Transverse colon (tissue), 3 donors: ENCODE results near the gene GUCY1B1.

Source experiments
- CTCF ChIP-seq, 5 experiments: fragments of 200-600 bp in 3 of 5; fragments of 450-650 bp in 2 of 5; sonication (generic) in 3 of 5; IDR thresholded peaks; 1 replicate in 2 of 5; 2 replicates in 3 of 5; pipeline ENCODE4 v1.5.1; 2016 to 2017; ENCODE audit warnings: antibody characterized with exemption in 5 of 5, inconsistent platforms in 3 of 5, mild to moderate bottlenecking in 2 of 5, moderate library complexity in 1 of 5
- POLR2A ChIP-seq: fragments of 450-650 bp; IDR thresholded peaks from one replicate; pipeline ENCODE4 v1.6.1; 2016; ENCODE audit warnings: antibody characterized with exemption, mild to moderate bottlenecking, moderate library complexity

GRCh38 chr4:155762334-155762733, 3.5 kb downstream of the GUCY1B1 start:
- TF ChIP-seq CTCF (IDR thresholded peaks at IDR 0.05) (no peak), POLR2A (no peak)
